Cardiac muscle cell (in vitro differentiated cells and primary cell): Measurements from ENCODE around the gene NEK10. TPM values are rescaled to one million over a fixed set of nuclear protein-coding genes. Genes with fewer than 3 reads are reported as not detected.

Source experiments
- DNase-seq, 2 donors: peaks; one replicate each; pipeline versions ENCODE4 v3.0.0 to v3.0.0-alpha.2; 2010 to 2017; ENCODE audit warnings: low read depth in 1 of 2, low spot score in 1 of 2
- H3K27ac ChIP-seq: fragments of 200-600 bp; sonication (generic); 2 replicates; pipeline ENCODE4 v1.5.1; 2016
- H3K27me3 ChIP-seq: fragments of 200-600 bp; sonication (generic); 2 replicates; pipeline ENCODE4 v1.6.0; 2016; ENCODE audit warnings: control low read depth
- H3K36me3 ChIP-seq: fragments of 200-600 bp; sonication (generic); 2 replicates; pipeline ENCODE4 v1.5.1; 2016; ENCODE audit warnings: control low read depth
- H3K4me1 ChIP-seq: fragments of 200-600 bp; sonication (generic); 2 replicates; pipeline ENCODE4 v1.8.1; 2017; ENCODE audit warnings: low read depth, mild to moderate bottlenecking, mixed run types
- H3K4me3 ChIP-seq: fragments of 200-600 bp; sonication (generic); 2 replicates; pipeline ENCODE4 v1.5.1; 2016; ENCODE audit warnings: mild to moderate bottlenecking
- H3K9me3 ChIP-seq: fragments of 200-600 bp; sonication (generic); 2 replicates; pipeline ENCODE4 v1.5.1; 2017; ENCODE audit warnings: low read depth, mild to moderate bottlenecking, control low read depth
- polyA plus RNA-seq: library from polyadenylated mRNA; unstranded; fragments of >200 nt; fragmentation: Nextera tagmentation; extraction: Ambion mirVana; gene quantifications from 2 replicates; pipeline ENCODE4 v1.2.1, GENCODE V29; 2016
- total RNA-seq: library from RNA; depleted of rRNA; stranded (reverse); fragments of >200 nt; gene quantifications from 2 replicates; pipeline ENCODE4 v1.2.3, GENCODE V29; 2016
- TF ChIP-seq, protein P1 (sequence below): IDR thresholded peaks from 2 replicates; pipeline ENCODE4 v1.5.1; 2012; ENCODE audit warnings: low read depth, mild to moderate bottlenecking, low read length

NEK10 gene
- total and polyA plus RNA-seq, 2 experiments from 2014 or later = 0.54 to 2.1 TPM

DNA sequence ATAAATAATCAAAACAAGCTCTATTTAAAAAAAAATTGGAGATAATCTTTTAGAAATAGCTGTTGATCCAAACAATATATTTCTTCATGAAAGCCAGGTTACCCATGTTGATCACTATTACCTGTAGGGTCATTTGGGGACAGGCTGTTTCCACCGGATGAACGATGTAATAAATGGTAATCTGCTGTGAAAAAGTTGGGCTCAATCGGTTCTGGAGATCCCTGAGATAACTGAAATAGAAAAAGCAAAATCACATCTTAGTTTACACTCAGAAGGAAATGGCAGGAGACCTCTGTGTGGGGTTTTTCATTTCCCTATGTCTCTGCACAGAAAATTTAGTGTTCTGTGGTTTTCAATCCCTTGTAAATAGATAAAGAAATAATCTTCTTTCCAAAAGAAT, 249.5 kb downstream of the NEK10 start:
- no peaks in the 10 kb centered on the region for H3K4me1 ChIP-seq
- H3K4me3 ChIP-seq = no peak overlapping the region
- TF ChIP-seq, protein P1, sequence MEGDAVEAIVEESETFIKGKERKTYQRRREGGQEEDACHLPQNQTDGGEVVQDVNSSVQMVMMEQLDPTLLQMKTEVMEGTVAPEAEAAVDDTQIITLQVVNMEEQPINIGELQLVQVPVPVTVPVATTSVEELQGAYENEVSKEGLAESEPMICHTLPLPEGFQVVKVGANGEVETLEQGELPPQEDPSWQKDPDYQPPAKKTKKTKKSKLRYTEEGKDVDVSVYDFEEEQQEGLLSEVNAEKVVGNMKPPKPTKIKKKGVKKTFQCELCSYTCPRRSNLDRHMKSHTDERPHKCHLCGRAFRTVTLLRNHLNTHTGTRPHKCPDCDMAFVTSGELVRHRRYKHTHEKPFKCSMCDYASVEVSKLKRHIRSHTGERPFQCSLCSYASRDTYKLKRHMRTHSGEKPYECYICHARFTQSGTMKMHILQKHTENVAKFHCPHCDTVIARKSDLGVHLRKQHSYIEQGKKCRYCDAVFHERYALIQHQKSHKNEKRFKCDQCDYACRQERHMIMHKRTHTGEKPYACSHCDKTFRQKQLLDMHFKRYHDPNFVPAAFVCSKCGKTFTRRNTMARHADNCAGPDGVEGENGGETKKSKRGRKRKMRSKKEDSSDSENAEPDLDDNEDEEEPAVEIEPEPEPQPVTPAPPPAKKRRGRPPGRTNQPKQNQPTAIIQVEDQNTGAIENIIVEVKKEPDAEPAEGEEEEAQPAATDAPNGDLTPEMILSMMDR = no peak
- H3K27me3 ChIP-seq = no peaks in the 10 kb centered on the region
- DNase-seq = no peak
- no peaks in the 10 kb centered on the region for H3K9me3 ChIP-seq
- no peak overlapping the region for H3K27ac ChIP-seq
- no peaks in the 10 kb centered on the region for H3K36me3 ChIP-seq

DNA sequence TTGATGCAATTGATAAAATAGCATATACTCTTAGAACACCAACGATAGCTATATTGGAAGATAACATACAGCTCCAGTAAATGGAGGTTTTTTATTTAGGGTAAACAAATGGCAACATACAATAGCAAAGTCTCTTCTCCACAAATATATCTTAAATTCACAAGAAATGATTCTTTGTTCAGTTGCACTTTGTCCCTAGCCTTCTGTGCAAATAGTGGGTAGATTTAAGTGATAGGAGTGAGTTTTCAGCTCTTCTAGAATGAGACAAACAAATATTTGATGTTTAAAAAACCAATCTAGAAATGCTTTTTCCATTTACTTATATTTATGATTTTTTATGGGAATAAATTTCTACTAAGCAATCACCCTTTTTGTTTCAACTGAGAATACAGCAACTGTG, 253.8 kb downstream of the NEK10 start:
- Histone ChIP-seq H3K4me1 (no peaks in the 10 kb centered on the region), H3K9me3 (no peaks in the 10 kb centered on the region), H3K4me3 (no peak overlapping the region), H3K27ac (no peak overlapping the region), H3K27me3 (no peaks in the 10 kb centered on the region), H3K36me3 (no peaks in the 10 kb centered on the region)
- TF ChIP-seq, protein P1 = no peak
- DNase-seq = no peak

DNA sequence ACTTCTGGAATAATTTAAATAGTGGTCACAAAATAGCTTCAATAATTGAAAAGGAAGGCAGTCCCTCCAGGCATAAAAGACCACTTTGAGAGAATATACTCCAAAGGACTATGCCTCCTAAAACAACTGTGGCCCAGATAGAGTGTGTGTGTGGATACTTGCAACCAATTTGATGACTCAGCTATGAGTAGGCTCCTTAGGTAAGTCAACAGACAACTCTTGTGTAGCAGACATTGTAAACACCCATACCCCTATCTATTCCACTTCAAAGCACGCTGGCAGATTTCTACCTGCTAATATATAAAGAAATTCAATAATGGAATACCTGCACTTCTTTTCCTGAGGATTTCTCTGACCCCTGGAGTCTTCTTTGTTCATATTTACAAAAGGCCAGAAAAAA, 254.5 kb downstream of the NEK10 start:
- Histone ChIP-seq H3K36me3 (no peaks in the 10 kb centered on the region), H3K9me3 (no peaks in the 10 kb centered on the region), H3K27me3 (no peaks in the 10 kb centered on the region), H3K4me3 (no peak overlapping the region), H3K27ac (no peak overlapping the region), H3K4me1 (no peaks in the 10 kb centered on the region)
- DNase-seq = no peak
- TF ChIP-seq, protein P1 = no peak

DNA sequence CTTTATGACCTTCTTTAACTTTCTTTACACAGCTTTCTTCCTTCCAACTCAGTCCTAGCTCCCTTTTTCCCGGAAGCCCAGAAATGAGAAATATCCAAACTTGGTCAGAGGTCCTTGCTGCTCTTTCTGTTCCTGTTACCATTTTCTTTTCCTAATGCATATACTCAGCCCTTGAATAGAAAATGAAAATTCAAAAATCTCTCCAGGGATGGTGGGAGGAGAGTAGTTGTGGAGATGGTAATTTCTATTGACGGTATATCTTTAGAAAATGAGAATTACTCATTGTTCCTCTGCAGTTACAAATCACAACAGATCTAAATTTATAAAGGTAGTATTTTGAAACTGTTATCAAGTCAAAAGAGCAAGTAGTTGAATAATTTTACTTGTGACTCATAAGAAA, 255.1 kb downstream of the NEK10 start:
- H3K36me3 ChIP-seq = no peaks in the 10 kb centered on the region
- TF ChIP-seq, protein P1 = no peak
- no peak for DNase-seq
- no peaks in the 10 kb centered on the region for H3K4me1 ChIP-seq
- H3K27me3 ChIP-seq = no peaks in the 10 kb centered on the region
- no peak overlapping the region for H3K4me3 ChIP-seq
- no peaks in the 10 kb centered on the region for H3K9me3 ChIP-seq
- H3K27ac ChIP-seq = no peak overlapping the region

DNA sequence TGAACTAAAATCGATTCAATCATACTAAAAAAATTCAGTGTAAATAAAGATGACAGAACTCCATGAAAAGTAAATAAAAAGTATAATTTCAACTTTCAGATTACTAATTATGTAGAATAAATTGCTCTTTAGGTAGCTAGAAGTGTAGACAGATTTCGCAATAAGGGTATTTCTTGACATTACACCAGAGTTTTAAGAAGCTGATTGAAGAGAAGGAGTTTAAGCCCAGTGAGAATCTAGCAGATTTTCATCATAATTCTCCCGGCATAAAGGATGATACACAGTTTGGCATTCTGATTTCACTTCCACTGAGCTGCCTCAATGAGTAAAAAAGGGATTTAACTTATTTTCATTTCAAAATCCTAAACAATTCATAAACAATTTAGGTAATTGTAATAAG, 259.2 kb downstream of the NEK10 start:
- Histone ChIP-seq H3K27ac (no peak overlapping the region), H3K36me3 (no peaks in the 10 kb centered on the region), H3K4me1 (no peaks in the 10 kb centered on the region), H3K27me3 (no peaks in the 10 kb centered on the region), H3K9me3 (no peaks in the 10 kb centered on the region), H3K4me3 (no peak overlapping the region)
- TF ChIP-seq, protein P1 = no peak
- no peak for DNase-seq

DNA sequence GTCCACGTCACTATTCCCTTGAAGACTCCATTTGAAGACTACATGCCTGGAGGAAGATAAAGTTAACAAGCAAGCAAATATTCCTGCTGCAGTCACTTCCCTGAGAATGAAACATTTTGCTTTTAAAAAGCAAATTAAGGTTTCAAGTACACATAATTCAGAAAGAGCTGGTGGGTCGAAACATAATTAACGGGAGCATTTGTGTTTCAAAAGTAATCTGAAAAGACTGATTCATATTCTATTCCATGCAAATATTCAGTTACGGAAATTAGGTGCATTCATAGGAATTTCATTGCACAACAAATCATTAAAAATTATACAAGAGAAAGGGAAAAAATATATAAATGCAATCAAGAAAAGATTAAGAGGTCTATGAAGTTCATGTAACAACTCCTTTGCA, 260.9 kb downstream of the NEK10 start:
- Histone ChIP-seq H3K36me3 (no peaks in the 10 kb centered on the region), H3K9me3 (no peaks in the 10 kb centered on the region), H3K4me3 (no peak overlapping the region), H3K4me1 (no peaks in the 10 kb centered on the region), H3K27ac (no peak overlapping the region), H3K27me3 (no peaks in the 10 kb centered on the region)
- TF ChIP-seq, protein P1 = no peak
- DNase-seq = no peak
